ENCODE measurements around the gene CCNH. TPM values are rescaled to one million over a fixed set of nuclear protein-coding genes. Genes with fewer than 3 reads are reported as not detected.

Gene CCNH
- total RNA-seq, 1 experiment from 2014 or later: 64.3 TPM

GRCh38 chr5:87360132-87360531 lies 52.6 kb downstream of the CCNH start:
- Histone ChIP-seq H3K27ac (ENCODE audit: low read depth, low read length, poor library complexity, severe bottlenecking) (peak overlapping the region; percentile 71), H3K4me1 (ENCODE audit: insufficient read depth, low read length, poor library complexity, severe bottlenecking) (peaks cover 16% of the 10 kb centered on the region)

GRCh38 chr5:87359106-87359505 lies 53.6 kb downstream of the CCNH start:
- H3K36me3 ChIP-seq (ENCODE audit: insufficient read depth, low read length, poor library complexity, severe bottlenecking): peaks cover 16% of the 10 kb centered on the region
- H3K4me1 ChIP-seq (ENCODE audit: insufficient read depth, low read length, poor library complexity, severe bottlenecking): peaks cover 16% of the 10 kb centered on the region
- ChIA-PET CTCF (no interaction called here), POLR2A (ENCODE audit: low non-redundant PET) (no interaction called here)
- no TSS peak for BruUV-seq (replicated peaks)
- no peaks in the 10 kb centered on the region for H3K27me3 ChIP-seq (replicated peaks; ENCODE audit: insufficient read depth, low read depth, low read length, poor library complexity)
- no peak overlapping the region for H3K4me3 ChIP-seq (ENCODE audit: low read depth, low read length, poor library complexity, severe bottlenecking)
- intact Hi-C loops (cut with micrococcal nuclease; ENCODE audit: unreplicated experiment): no loop called here
- DNase-seq (ENCODE audit: low spot score): no peak
- H3K27ac ChIP-seq (ENCODE audit: low read depth, low read length, poor library complexity, severe bottlenecking): no peak overlapping the region
- TF ChIP-seq, protein P1, sequence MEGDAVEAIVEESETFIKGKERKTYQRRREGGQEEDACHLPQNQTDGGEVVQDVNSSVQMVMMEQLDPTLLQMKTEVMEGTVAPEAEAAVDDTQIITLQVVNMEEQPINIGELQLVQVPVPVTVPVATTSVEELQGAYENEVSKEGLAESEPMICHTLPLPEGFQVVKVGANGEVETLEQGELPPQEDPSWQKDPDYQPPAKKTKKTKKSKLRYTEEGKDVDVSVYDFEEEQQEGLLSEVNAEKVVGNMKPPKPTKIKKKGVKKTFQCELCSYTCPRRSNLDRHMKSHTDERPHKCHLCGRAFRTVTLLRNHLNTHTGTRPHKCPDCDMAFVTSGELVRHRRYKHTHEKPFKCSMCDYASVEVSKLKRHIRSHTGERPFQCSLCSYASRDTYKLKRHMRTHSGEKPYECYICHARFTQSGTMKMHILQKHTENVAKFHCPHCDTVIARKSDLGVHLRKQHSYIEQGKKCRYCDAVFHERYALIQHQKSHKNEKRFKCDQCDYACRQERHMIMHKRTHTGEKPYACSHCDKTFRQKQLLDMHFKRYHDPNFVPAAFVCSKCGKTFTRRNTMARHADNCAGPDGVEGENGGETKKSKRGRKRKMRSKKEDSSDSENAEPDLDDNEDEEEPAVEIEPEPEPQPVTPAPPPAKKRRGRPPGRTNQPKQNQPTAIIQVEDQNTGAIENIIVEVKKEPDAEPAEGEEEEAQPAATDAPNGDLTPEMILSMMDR (conservative IDR thresholded peaks at IDR 0.05; ENCODE audit: low read depth, low read length): no peak
- no peak for TF ChIP-seq EZH2 (IDR thresholded peaks at IDR 0.05; ENCODE audit: borderline replicate concordance, low read depth, low read length, poor library complexity, severe bottlenecking)
- H3K9me3 ChIP-seq (ENCODE audit: low read depth, low read length, poor library complexity, severe bottlenecking): no peaks in the 10 kb centered on the region

More at GRCh38 chr5:87360132-87360531, 52.6 kb downstream of the CCNH start:
- ChIA-PET CTCF (interaction anchor here (0.6 kb wide), 1 partner anchor 794 kb away, joined by 4 read pairs; no protein-coding TSS in a partner anchor), POLR2A (ENCODE audit: low non-redundant PET) (no interaction called here)
- intact Hi-C loops (cut with micrococcal nuclease; ENCODE audit: unreplicated experiment): no loop called here
- no peak for TF ChIP-seq EZH2 (IDR thresholded peaks at IDR 0.05; ENCODE audit: borderline replicate concordance, low read depth, low read length, poor library complexity, severe bottlenecking)
- TF ChIP-seq, protein P1 (conservative IDR thresholded peaks at IDR 0.05; ENCODE audit: low read depth, low read length): no peak
- Histone ChIP-seq H3K36me3 (ENCODE audit: insufficient read depth, low read length, poor library complexity, severe bottlenecking) (peaks cover 8% of the 10 kb centered on the region), H3K9me3 (ENCODE audit: low read depth, low read length, poor library complexity, severe bottlenecking) (no peaks in the 10 kb centered on the region), H3K4me3 (ENCODE audit: low read depth, low read length, poor library complexity, severe bottlenecking) (no peak overlapping the region), H3K27me3 (replicated peaks; ENCODE audit: insufficient read depth, low read depth, low read length, poor library complexity) (no peaks in the 10 kb centered on the region)
- DNase-seq (ENCODE audit: low spot score): no peak
- no TSS peak for BruUV-seq (replicated peaks)

DNA sequence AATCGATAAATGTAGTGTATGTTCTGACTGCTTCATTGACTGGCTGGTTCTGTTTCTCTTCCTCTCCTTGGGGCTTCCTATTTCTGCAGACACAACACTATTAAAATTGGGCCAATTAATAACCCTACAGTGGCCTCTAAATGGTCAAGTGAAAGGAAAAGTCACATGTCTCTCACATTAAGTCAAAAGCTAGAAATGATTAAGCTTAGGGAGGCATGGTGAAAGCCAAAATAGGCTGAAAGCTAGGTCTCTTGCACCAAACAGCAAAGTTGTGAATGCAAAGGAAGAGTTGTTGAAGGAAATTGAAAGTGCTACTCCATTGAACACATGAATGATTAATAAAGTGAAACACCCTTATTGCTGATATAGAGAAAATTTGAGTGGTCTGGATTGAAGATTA lies 58.2 kb downstream of the CCNH start:
- no peak overlapping the region for H3K27ac ChIP-seq (ENCODE audit: low read depth, low read length, poor library complexity, severe bottlenecking)
- CTCF ChIA-PET: no interaction called here
- H3K36me3 ChIP-seq (ENCODE audit: insufficient read depth, low read length, poor library complexity, severe bottlenecking): peaks cover 12% of the 10 kb centered on the region
- H3K9me3 ChIP-seq (ENCODE audit: low read depth, low read length, poor library complexity, severe bottlenecking): no peaks in the 10 kb centered on the region
- no peaks in the 10 kb centered on the region for H3K27me3 ChIP-seq (replicated peaks; ENCODE audit: insufficient read depth, low read depth, low read length, poor library complexity)
- H3K4me1 ChIP-seq (ENCODE audit: insufficient read depth, low read length, poor library complexity, severe bottlenecking): no peaks in the 10 kb centered on the region
- POLR2A ChIA-PET (ENCODE audit: low non-redundant PET): no interaction called here
- H3K4me3 ChIP-seq (ENCODE audit: low read depth, low read length, poor library complexity, severe bottlenecking): no peak overlapping the region
- no TSS peak for BruUV-seq (replicated peaks)
- DNase-seq (ENCODE audit: low spot score): no peak
- intact Hi-C loops (cut with micrococcal nuclease; ENCODE audit: unreplicated experiment): no loop called here
- TF ChIP-seq EZH2 (IDR thresholded peaks at IDR 0.05; ENCODE audit: borderline replicate concordance, low read depth, low read length, poor library complexity, severe bottlenecking): no peak
- TF ChIP-seq, protein P1 (conservative IDR thresholded peaks at IDR 0.05; ENCODE audit: low read depth, low read length): no peak
